OCI-LY3 (cell line): Measurements from ENCODE around the gene GRIK1.
A peak's percentile ranks its signal among the peaks of the same experiment; 100 is the strongest.

Experiments used
- H2AFZ ChIP-seq: fragments of 200-600, 300-600 bp; shearing (Covaris generic); 2 replicates; pipeline ENCODE4 v1.6.0; 2014; ENCODE audit warnings: antibody characterized with exemption, low read depth, low read length
- H3K27ac ChIP-seq: fragments of 200-600, 300-600 bp; sonication (generic); 2 replicates; pipeline ENCODE4 v1.5.1; 2014; ENCODE audit warnings: mild to moderate bottlenecking, low read length, moderate library complexity, mixed read lengths
- H3K27me3 ChIP-seq: fragments of 200-600, 300-600 bp; sonication (generic); 2 replicates; pipeline ENCODE4 v1.6.1; 2014; ENCODE audit warnings: low read depth, low read length, mixed read lengths
- H3K36me3 ChIP-seq: fragments of 200-600, 300-600 bp; sonication (generic); replicated peaks from 2 replicates; pipeline ENCODE3; 2014; ENCODE audit warnings: low read depth, low read length, mixed read lengths
- H3K4me1 ChIP-seq: fragments of 300-600, 200-600 bp; sonication (generic); 2 replicates; pipeline ENCODE4 v1.6.1; 2014; ENCODE audit warnings: low read length, mixed read lengths
- H3K4me2 ChIP-seq: fragments of 200-600, 300-600 bp; sonication (generic); 2 replicates; pipeline ENCODE4 v1.6.1; 2014; ENCODE audit warnings: low read length, mixed read lengths
- H3K4me3 ChIP-seq: fragments of 300-600, 200-600 bp; sonication (generic); 2 replicates; pipeline ENCODE4 v1.5.1; 2014; ENCODE audit warnings: antibody characterized with exemption, mild to moderate bottlenecking, low read length, moderate library complexity
- H3K79me2 ChIP-seq: fragments of 300-600, 200-600 bp; shearing (Covaris generic); 2 replicates; pipeline ENCODE4 v1.6.1; 2014; ENCODE audit warnings: mild to moderate bottlenecking, low read length, mixed read lengths
- H3K9ac ChIP-seq: fragments of 300-600, 200-600 bp; shearing (Covaris generic); 2 replicates; pipeline ENCODE4 v1.6.0; 2014; ENCODE audit warnings: mild to moderate bottlenecking, low read length, moderate library complexity
- H3K9me3 ChIP-seq: fragments of 200-600, 300-600 bp; shearing (Covaris generic); 2 replicates; pipeline ENCODE4 v1.6.1; 2014; ENCODE audit warnings: low read length, mixed read lengths; ENCODE audit not compliant: insufficient read depth
- H4K20me1 ChIP-seq: fragments of 200-600, 300-600 bp; sonication (generic); 2 replicates; pipeline ENCODE4 v1.6.1; 2016; ENCODE audit warnings: low read length, mixed read lengths; ENCODE audit not compliant: insufficient read depth
- CTCF ChIP-seq: fragments of 200-600, 300-600 bp; sonication (generic); IDR thresholded peaks from 2 replicates; pipeline ENCODE4 v1.5.1; 2014; ENCODE audit warnings: antibody characterized with exemption, low read length, low read depth
- EZH2phosphoT487 ChIP-seq: fragments of 200-600 bp; shearing (Covaris generic); IDR thresholded peaks from 2 replicates; pipeline ENCODE4 v1.6.1; 2018; ENCODE audit warnings: antibody characterized with exemption, mixed run types, low read depth

Gene GRIK1

GRCh38 chr21:29676395-29676794 is 263.4 kb downstream of the GRIK1 start:
- no peak overlapping the region for H3K27ac ChIP-seq

GRCh38 chr21:29675451-29675850 is 264.3 kb downstream of the GRIK1 start:
- Histone ChIP-seq H3K27me3 (no peaks in the 10 kb centered on the region), H3K79me2 (no peaks in the 10 kb centered on the region), H3K4me1 (peaks cover 22% of the 10 kb centered on the region), H3K36me3 (no peaks in the 10 kb centered on the region), H3K9me3 (no peaks in the 10 kb centered on the region), H3K4me2 (peak overlapping the region; percentile 34; the same call in 1 of the 2 replicates), H3K27ac (no peak overlapping the region), H2AFZ (no peak overlapping the region), H3K4me3 (no peak overlapping the region), H4K20me1 (no peaks in the 10 kb centered on the region), H3K9ac (no peak overlapping the region)
- TF ChIP-seq EZH2phosphoT487 = no peak
- no peak for TF ChIP-seq CTCF

More at GRCh38 chr21:29676395-29676794, 263.4 kb downstream of the GRIK1 start:
- no peaks in the 10 kb centered on the region for H4K20me1 ChIP-seq
- no peak overlapping the region for H3K4me2 ChIP-seq
- no peak overlapping the region for H2AFZ ChIP-seq
- H3K4me3 ChIP-seq = no peak overlapping the region
- no peaks in the 10 kb centered on the region for H3K9me3 ChIP-seq
- H3K9ac ChIP-seq = no peak overlapping the region
- peaks cover 22% of the 10 kb centered on the region for H3K4me1 ChIP-seq
- no peaks in the 10 kb centered on the region for H3K79me2 ChIP-seq
- H3K27me3 ChIP-seq = no peaks in the 10 kb centered on the region
- no peaks in the 10 kb centered on the region for H3K36me3 ChIP-seq
- no peak for TF ChIP-seq EZH2phosphoT487
- TF ChIP-seq CTCF = no peak

GRCh38 chr21:29674343-29674742 is 265.5 kb downstream of the GRIK1 start:
- Histone ChIP-seq H3K79me2 (no peaks in the 10 kb centered on the region), H2AFZ (peak overlapping the region; percentile 10; the same call in 1 of the 2 replicates), H3K27ac (peak overlapping the region; percentile 57), H3K4me1 (peaks cover 26% of the 10 kb centered on the region), H3K27me3 (no peaks in the 10 kb centered on the region), H3K4me3 (peak overlapping the region; percentile 3; the same call in 1 of the 2 replicates), H3K4me2 (peak overlapping the region; percentile 34), H3K9ac (no peak overlapping the region), H3K9me3 (no peaks in the 10 kb centered on the region), H4K20me1 (no peaks in the 10 kb centered on the region), H3K36me3 (no peaks in the 10 kb centered on the region)
- TF ChIP-seq CTCF (no peak), EZH2phosphoT487 (no peak)

- Histone ChIP-seq H3K79me2 (no peaks in the 10 kb centered on the region), H3K4me1 (peaks cover 31% of the 10 kb centered on the region), H2AFZ (no peak overlapping the region), H3K27ac (no peak overlapping the region), H3K9me3 (no peaks in the 10 kb centered on the region), H3K36me3 (no peaks in the 10 kb centered on the region), H3K4me3 (no peak overlapping the region), H3K27me3 (no peaks in the 10 kb centered on the region), H3K4me2 (no peak overlapping the region), H3K9ac (no peak overlapping the region), H4K20me1 (no peaks in the 10 kb centered on the region)
- no peak for TF ChIP-seq CTCF
Observed at GRCh38 chr21:29673096-29673610, 266.6 kb downstream of the GRIK1 start.
